Osteoblast (primary cell): ENCODE measurements around the gene ZNF680. TPM values are rescaled to one million over a fixed set of nuclear protein-coding genes. Genes with fewer than 3 reads are reported as not detected.

Source experiments
- DNase-seq: peaks from one replicate; pipeline ENCODE4 v3.0.0; 2011; ENCODE audit warnings: low spot score, mixed read lengths; ENCODE audit not compliant: insufficient read length; ENCODE audit errors: missing footprints
- H2AFZ ChIP-seq: 2 replicates; pipeline ENCODE4 v1.6.0; 2011; ENCODE audit warnings: mild to moderate bottlenecking, low read length
- H3K27ac ChIP-seq: 2 replicates; pipeline ENCODE4 v1.5.1; 2011; ENCODE audit warnings: mild to moderate bottlenecking, low read depth, low read length, moderate library complexity
- H3K27me3 ChIP-seq: 2 replicates; pipeline ENCODE4 v1.6.0; 2012; ENCODE audit warnings: mild to moderate bottlenecking, control low read depth, inconsistent platforms, low read length, moderate library complexity; ENCODE audit not compliant: insufficient read depth
- H3K36me3 ChIP-seq: 2 replicates; pipeline ENCODE4 v1.5.1; 2011; ENCODE audit warnings: mild to moderate bottlenecking, low read length, control low read depth, moderate library complexity; ENCODE audit not compliant: insufficient read depth
- H3K4me1 ChIP-seq: 2 replicates; pipeline ENCODE4 v1.5.1; 2011; ENCODE audit warnings: mild to moderate bottlenecking, low read length, control low read depth, moderate library complexity; ENCODE audit not compliant: insufficient read depth
- H3K4me2 ChIP-seq: 2 replicates; pipeline ENCODE4 v1.6.0; 2011; ENCODE audit warnings: mild to moderate bottlenecking, low read length; ENCODE audit not compliant: insufficient read depth
- H3K4me3 ChIP-seq: fragments of 200-600 bp; sonication (generic); 3 replicates; pipeline ENCODE4 v1.5.1; 2012; ENCODE audit warnings: mild to moderate bottlenecking, low read length, inconsistent platforms; ENCODE audit not compliant: insufficient read depth
- H3K79me2 ChIP-seq: 2 replicates; pipeline ENCODE4 v1.6.0; 2012; ENCODE audit warnings: mild to moderate bottlenecking, low read length, control low read depth, inconsistent platforms; ENCODE audit not compliant: insufficient read depth
- H3K9me3 ChIP-seq: 2 replicates; pipeline ENCODE4 v1.5.1; 2011; ENCODE audit warnings: low read depth, low read length, control low read depth
- H4K20me1 ChIP-seq: 2 replicates; pipeline ENCODE4 v1.6.0; 2012; ENCODE audit warnings: mild to moderate bottlenecking, low read length, control low read depth; ENCODE audit not compliant: insufficient read depth
- CTCF ChIP-seq: IDR thresholded peaks from 2 replicates; pipeline ENCODE4 v1.5.1; 2011; ENCODE audit warnings: mild to moderate bottlenecking, low read depth, low read length, moderate library complexity; ENCODE audit errors: extremely low read depth
- total RNA-seq: library from RNA; depleted of rRNA; stranded (reverse); fragments of >200 nt; gene quantifications from 2 replicates; pipeline ENCODE4 v1.2.3, GENCODE V29; 2012

Gene ZNF680
- total RNA-seq: 12.7 and 14.7 TPM in 2 replicates

GRCh38 chr7:64562626-64563278 is at the start of gene ZNF680:
TSS of gene ZNF680 (minus strand) at chr7:64563071. CDS start at chr7:64562954, 117 bp downstream.
- no peak for TF ChIP-seq CTCF
- Histone ChIP-seq H3K27ac (peak within 1 kb of the TSS; percentile 82), H3K79me2 (peaks cover 45% of the 10 kb centered on the region), H3K36me3 (no peaks in the 10 kb centered on the region), H3K4me1 (peaks cover 21% of the 10 kb centered on the region), H3K27me3 (no peaks in the 10 kb centered on the region), H2AFZ (peak within 1 kb of the TSS; percentile 98), H3K9me3 (no peaks in the 10 kb centered on the region), H4K20me1 (no peaks in the 10 kb centered on the region), H3K4me2 (peak within 1 kb of the TSS; percentile 88), H3K4me3 (peak within 1 kb of the TSS; percentile 89)
- DNase-seq: peak; percentile 98

GRCh38 chr7:64612452-64612851 is 49.6 kb upstream of the ZNF680 start:
- no peak overlapping the region for H3K27ac ChIP-seq
- DNase-seq: no peak
- peaks cover 3% of the 10 kb centered on the region for H3K9me3 ChIP-seq
- no peaks in the 10 kb centered on the region for H3K36me3 ChIP-seq
- no peak overlapping the region for H3K4me2 ChIP-seq
- H4K20me1 ChIP-seq: no peaks in the 10 kb centered on the region
- TF ChIP-seq CTCF: no peak
- H3K4me3 ChIP-seq: no peak overlapping the region
- H3K27me3 ChIP-seq: no peaks in the 10 kb centered on the region
- no peaks in the 10 kb centered on the region for H3K79me2 ChIP-seq
- no peak overlapping the region for H2AFZ ChIP-seq
- no peaks in the 10 kb centered on the region for H3K4me1 ChIP-seq

GRCh38 chr7:64611717-64612116 is 48.8 kb upstream of the ZNF680 start:
- Histone ChIP-seq H3K27ac (no peak overlapping the region), H3K27me3 (no peaks in the 10 kb centered on the region), H4K20me1 (no peaks in the 10 kb centered on the region), H3K4me3 (no peak overlapping the region), H3K79me2 (no peaks in the 10 kb centered on the region), H2AFZ (no peak overlapping the region), H3K9me3 (peaks cover 3% of the 10 kb centered on the region), H3K4me1 (no peaks in the 10 kb centered on the region), H3K36me3 (no peaks in the 10 kb centered on the region), H3K4me2 (no peak overlapping the region)
- DNase-seq: no peak
- TF ChIP-seq CTCF: no peak

GRCh38 chr7:64610997-64611396 is 48.1 kb upstream of the ZNF680 start:
- no peak overlapping the region for H3K4me3 ChIP-seq

More at GRCh38 chr7:64610997-64611396, 48.1 kb upstream of the ZNF680 start:
- DNase-seq: no peak
- H3K9me3 ChIP-seq: peaks cover 3% of the 10 kb centered on the region
- no peak for TF ChIP-seq CTCF
- no peaks in the 10 kb centered on the region for H3K79me2 ChIP-seq
- no peaks in the 10 kb centered on the region for H3K36me3 ChIP-seq
- no peaks in the 10 kb centered on the region for H4K20me1 ChIP-seq
- no peak overlapping the region for H3K4me2 ChIP-seq
- no peaks in the 10 kb centered on the region for H3K4me1 ChIP-seq
- H2AFZ ChIP-seq: no peak overlapping the region
- no peak overlapping the region for H3K27ac ChIP-seq
- H3K27me3 ChIP-seq: no peaks in the 10 kb centered on the region
